ENCODE results near the gene ZNF219. TPM values are rescaled to one million over a fixed set of nuclear protein-coding genes. Genes with fewer than 3 reads are reported as not detected.

The ZNF219 gene
- total and polyA plus RNA-seq, 10 of the 15 experiments (the other 5 are each of a cell fraction or from before 2014, with no cell fraction given) = 0.16 to 6.4 (median 1.9) TPM

DNA sequence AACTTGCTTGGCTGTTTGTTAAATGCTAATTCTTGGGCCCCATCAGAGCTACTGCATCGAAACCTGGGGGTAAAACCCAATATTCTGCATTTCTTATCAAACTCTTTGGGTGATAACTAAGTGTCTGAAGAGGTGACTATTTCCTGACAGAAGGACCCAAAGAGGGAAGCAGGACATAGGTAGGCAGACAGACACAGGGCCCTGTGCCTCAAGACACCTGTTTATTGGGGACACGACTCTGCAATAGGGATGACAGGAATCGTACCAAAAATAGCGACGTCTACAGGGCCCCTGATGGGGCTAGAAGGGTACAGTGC, 8.6 kb downstream of the ZNF219 start:
- Histone ChIP-seq H3K4me2 (ENCODE audit: control insufficient read depth, insufficient read depth) (no peak overlapping the region), H3K4me1 (ENCODE audit: control insufficient read depth, insufficient read depth, low read length) (no peaks in the 10 kb centered on the region), H3K79me2 (ENCODE audit: control insufficient read depth, insufficient read depth, low read length) (no peaks in the 10 kb centered on the region), H3K9me3 (replicated peaks; ENCODE audit: control insufficient read depth, insufficient read depth, low read length) (no peaks in the 10 kb centered on the region), H3K4me3 (no peak overlapping the region), H2AFZ (ENCODE audit: control insufficient read depth, low read depth, low read length) (no peak overlapping the region), H3K27ac (ENCODE audit: control insufficient read depth, insufficient read depth) (no peak overlapping the region), H4K20me1 (ENCODE audit: control insufficient read depth, insufficient read depth) (no peaks in the 10 kb centered on the region), H3K27me3 (replicated peaks in 1 of 2; ENCODE audit: control insufficient read depth in 2 of 2, insufficient read depth in 2 of 2, low read length in 1 of 2) (no peaks in the 10 kb centered on the region), H3K36me3 (ENCODE audit: control insufficient read depth in 2 of 2, insufficient read depth in 2 of 2, low read length in 1 of 2) (no peaks in the 10 kb centered on the region), H3K9ac (ENCODE audit: control insufficient read depth, insufficient read depth, low read length) (no peak overlapping the region)
- in situ Hi-C loops (cut with MboI) (no loop called here), intact Hi-C loops (cut with micrococcal nuclease; ENCODE audit: unreplicated experiment) (no loop called here)
- DNase-seq (ENCODE audit: low read depth, low spot score) = no peak
- FAIRE-seq = no peak
- TF ChIP-seq ZNF274 (IDR thresholded peaks at IDR 0.05; ENCODE audit: insufficient read depth, insufficient read length) (no peak), GABPA (IDR thresholded peaks at IDR 0.05; ENCODE audit: low read depth) (no peak)
- SMC1A ChIA-PET (ENCODE audit: uncharacterized antibody, unreplicated experiment) = interaction anchor here (1.1 to 2.6 kb wide), 4 partner anchors 15 to 75 kb away, joined by 4 to 10 read pairs (median 6); no protein-coding TSS in a partner anchor
- 33% methylated on average over 5 of the region's 5 CpGs for WGBS (ENCODE audit: insufficient coverage, insufficient replicate concordance, low lambda C conversion rate, missing lambda C conversion rate)
- RAD21 ChIA-PET (ENCODE audit: unreplicated experiment) = interaction anchor here (1.1 to 2.7 kb wide), 5 partner anchors 15 to 75 kb away, joined by 3 to 12 read pairs (median 7); no protein-coding TSS in a partner anchor
- POLR2A ChIA-PET = no interaction called here
- CTCF ChIA-PET = interaction anchor here (0.6 to 5.6 kb wide), 10 partner anchors 13 to 123 kb away, joined by 3 to 61 read pairs (median 6); partner anchors contain the start of genes ARHGEF40 and TMEM253
- BruUV-seq (replicated peaks) = no TSS peak
- no peak for ATAC-seq

DNA sequence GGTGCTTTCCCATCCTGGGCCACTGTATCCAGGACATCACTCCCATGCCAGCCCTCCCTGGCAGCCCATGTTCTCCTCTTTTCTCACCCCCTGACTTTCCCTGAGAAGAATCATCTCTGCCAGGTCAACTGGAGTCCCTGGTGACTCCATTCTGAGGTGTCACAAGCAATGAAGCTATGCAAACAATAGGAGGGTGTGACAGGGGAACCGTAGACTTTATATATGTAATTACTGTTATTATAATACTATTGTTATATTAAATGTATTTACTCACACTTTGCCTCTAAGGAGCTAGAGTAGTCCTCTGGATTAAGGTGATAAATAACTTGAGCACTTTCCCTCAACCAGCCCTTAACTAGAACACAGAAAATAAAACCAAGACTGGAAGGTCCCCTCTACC, 9.2 kb downstream of the ZNF219 start:
- no peaks in the 10 kb centered on the region for H3K27me3 ChIP-seq (replicated peaks in 1 of 2; ENCODE audit: control insufficient read depth in 2 of 2, insufficient read depth in 2 of 2, low read length in 1 of 2)
- H3K4me1 ChIP-seq (ENCODE audit: control insufficient read depth, insufficient read depth, low read length) = no peaks in the 10 kb centered on the region
- no peaks in the 10 kb centered on the region for H3K79me2 ChIP-seq (ENCODE audit: control insufficient read depth, insufficient read depth, low read length)
- FAIRE-seq (no peak), ATAC-seq (no peak), DNase-seq (ENCODE audit: low read depth, low spot score) (no peak)
- CTCF ChIA-PET = interaction anchor here (0.6 to 5.6 kb wide), 11 partner anchors 12 to 122 kb away, joined by 3 to 61 read pairs (median 6); partner anchors contain the start of genes ARHGEF40 and TMEM253
- no peaks in the 10 kb centered on the region for H3K36me3 ChIP-seq (ENCODE audit: control insufficient read depth in 2 of 2, insufficient read depth in 2 of 2, low read length in 1 of 2)
- intact Hi-C loops (cut with micrococcal nuclease; ENCODE audit: unreplicated experiment) (no loop called here), in situ Hi-C loops (cut with MboI) (no loop called here)
- TF ChIP-seq MYB (IDR thresholded peaks at IDR 0.05; ENCODE audit: borderline replicate concordance, low read depth, low read length) (no peak), POLR2A (IDR thresholded peaks at IDR 0.05; ENCODE audit: low read depth, low read length) (no peak), RAD51 (IDR thresholded peaks at IDR 0.05) (no peak), DPF2 (IDR thresholded peaks at IDR 0.05) (no peak), POLR2AphosphoS5 (IDR thresholded peaks at IDR 0.05; ENCODE audit: low read length) (no peak), CBFB (IDR thresholded peaks at IDR 0.05; ENCODE audit: low read depth) (no peak)
- TF ChIP-seq, protein P1, sequence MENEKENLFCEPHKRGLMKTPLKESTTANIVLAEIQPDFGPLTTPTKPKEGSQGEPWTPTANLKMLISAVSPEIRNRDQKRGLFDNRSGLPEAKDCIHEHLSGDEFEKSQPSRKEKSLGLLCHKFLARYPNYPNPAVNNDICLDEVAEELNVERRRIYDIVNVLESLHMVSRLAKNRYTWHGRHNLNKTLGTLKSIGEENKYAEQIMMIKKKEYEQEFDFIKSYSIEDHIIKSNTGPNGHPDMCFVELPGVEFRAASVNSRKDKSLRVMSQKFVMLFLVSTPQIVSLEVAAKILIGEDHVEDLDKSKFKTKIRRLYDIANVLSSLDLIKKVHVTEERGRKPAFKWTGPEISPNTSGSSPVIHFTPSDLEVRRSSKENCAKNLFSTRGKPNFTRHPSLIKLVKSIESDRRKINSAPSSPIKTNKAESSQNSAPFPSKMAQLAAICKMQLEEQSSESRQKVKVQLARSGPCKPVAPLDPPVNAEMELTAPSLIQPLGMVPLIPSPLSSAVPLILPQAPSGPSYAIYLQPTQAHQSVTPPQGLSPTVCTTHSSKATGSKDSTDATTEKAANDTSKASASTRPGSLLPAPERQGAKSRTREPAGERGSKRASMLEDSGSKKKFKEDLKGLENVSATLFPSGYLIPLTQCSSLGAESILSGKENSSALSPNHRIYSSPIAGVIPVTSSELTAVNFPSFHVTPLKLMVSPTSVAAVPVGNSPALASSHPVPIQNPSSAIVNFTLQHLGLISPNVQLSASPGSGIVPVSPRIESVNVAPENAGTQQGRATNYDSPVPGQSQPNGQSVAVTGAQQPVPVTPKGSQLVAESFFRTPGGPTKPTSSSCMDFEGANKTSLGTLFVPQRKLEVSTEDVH (IDR thresholded peaks at IDR 0.05; ENCODE audit: low read depth, partially characterized antibody) = no peak
- TF ChIP-seq, protein P2, sequence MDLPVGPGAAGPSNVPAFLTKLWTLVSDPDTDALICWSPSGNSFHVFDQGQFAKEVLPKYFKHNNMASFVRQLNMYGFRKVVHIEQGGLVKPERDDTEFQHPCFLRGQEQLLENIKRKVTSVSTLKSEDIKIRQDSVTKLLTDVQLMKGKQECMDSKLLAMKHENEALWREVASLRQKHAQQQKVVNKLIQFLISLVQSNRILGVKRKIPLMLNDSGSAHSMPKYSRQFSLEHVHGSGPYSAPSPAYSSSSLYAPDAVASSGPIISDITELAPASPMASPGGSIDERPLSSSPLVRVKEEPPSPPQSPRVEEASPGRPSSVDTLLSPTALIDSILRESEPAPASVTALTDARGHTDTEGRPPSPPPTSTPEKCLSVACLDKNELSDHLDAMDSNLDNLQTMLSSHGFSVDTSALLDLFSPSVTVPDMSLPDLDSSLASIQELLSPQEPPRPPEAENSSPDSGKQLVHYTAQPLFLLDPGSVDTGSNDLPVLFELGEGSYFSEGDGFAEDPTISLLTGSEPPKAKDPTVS (IDR thresholded peaks at IDR 0.05; ENCODE audit: low read depth, low read length) = no peak
- no peak overlapping the region for H3K4me3 ChIP-seq
- H3K9ac ChIP-seq (ENCODE audit: control insufficient read depth, insufficient read depth, low read length) = no peak overlapping the region
- H4K20me1 ChIP-seq (ENCODE audit: control insufficient read depth, insufficient read depth) = no peaks in the 10 kb centered on the region
- H3K4me2 ChIP-seq (ENCODE audit: control insufficient read depth, insufficient read depth) = no peak overlapping the region
- POLR2A ChIA-PET = no interaction called here
- RAD21 ChIA-PET (ENCODE audit: unreplicated experiment) = interaction anchor here (1.1 to 2.7 kb wide), 6 partner anchors 10 to 74 kb away, joined by 3 to 12 read pairs (median 7); no protein-coding TSS in a partner anchor
- no peak overlapping the region for H3K27ac ChIP-seq (ENCODE audit: control insufficient read depth, insufficient read depth)
- H3K9me3 ChIP-seq (replicated peaks; ENCODE audit: control insufficient read depth, insufficient read depth, low read length) = no peaks in the 10 kb centered on the region
- BruUV-seq (replicated peaks) = no TSS peak
- SMC1A ChIA-PET (ENCODE audit: uncharacterized antibody, unreplicated experiment) = interaction anchor here (1.1 to 2.6 kb wide), 5 partner anchors 16 to 74 kb away, joined by 3 to 10 read pairs (median 4); no protein-coding TSS in a partner anchor
- no peak overlapping the region for H2AFZ ChIP-seq (ENCODE audit: control insufficient read depth, low read depth, low read length)
- 0% methylated on average over 1 of the region's 1 CpG for WGBS (ENCODE audit: insufficient coverage, insufficient replicate concordance, low lambda C conversion rate, missing lambda C conversion rate)
